GM19397 (cell line): ENCODE measurements around the gene CACNA1H.

Experiments used
- ATAC-seq: cut with Tn5 transposase; IDR thresholded peaks from one replicate; pipeline ENCODE4 v1.9.1; 2021; ENCODE audit warnings: mild to moderate bottlenecking, moderate library complexity; ENCODE audit not compliant: unreplicated experiment

CACNA1H gene

GRCh38 chr16:1152651-1153259 lies at the start of gene CACNA1H:
TSS of gene CACNA1H (plus strand) at chr16:1153106. CDS start at chr16:1153738, 632 bp downstream.
- no peak for ATAC-seq

GRCh38 chr16:1103636-1103980 lies 49.3 kb upstream of the CACNA1H start:
- ATAC-seq: no peak

- no peak for ATAC-seq
These were observed 46.9 kb upstream of the CACNA1H start for GRCh38 chr16:1105888-1106620.

- ATAC-seq: no peak
These were observed 46.2 kb upstream of the CACNA1H start for GRCh38 chr16:1106659-1107058.

- ATAC-seq: no peak
These were observed 45.8 kb upstream of the CACNA1H start for GRCh38 chr16:1107141-1107540.

GRCh38 chr16:1107731-1108130 lies 45.2 kb upstream of the CACNA1H start:
- ATAC-seq: no peak

- no peak for ATAC-seq
These were observed 44.3 kb upstream of the CACNA1H start for GRCh38 chr16:1108299-1109252.

GRCh38 chr16:1109648-1110047 lies 43.3 kb upstream of the CACNA1H start:
- no peak for ATAC-seq

GRCh38 chr16:1112506-1113184 lies 40.3 kb upstream of the CACNA1H start:
- no peak for ATAC-seq

GRCh38 chr16:1113489-1113888 lies 39.4 kb upstream of the CACNA1H start:
- ATAC-seq: no peak

GRCh38 chr16:1113889-1114526 lies 38.9 kb upstream of the CACNA1H start:
- ATAC-seq: no peak

GRCh38 chr16:1116693-1117077 lies 36.2 kb upstream of the CACNA1H start:
- no peak for ATAC-seq

- ATAC-seq: no peak
These were observed 35.6 kb upstream of the CACNA1H start for GRCh38 chr16:1117176-1117900.

GRCh38 chr16:1117926-1118325 lies 35.0 kb upstream of the CACNA1H start:
- ATAC-seq: no peak

- ATAC-seq: no peak
These were observed 33.8 kb upstream of the CACNA1H start for GRCh38 chr16:1119129-1119528.

GRCh38 chr16:1119766-1120576 lies 32.9 kb upstream of the CACNA1H start:
- ATAC-seq: no peak

GRCh38 chr16:1120577-1120941 lies 32.3 kb upstream of the CACNA1H start:
- ATAC-seq: no peak

- no peak for ATAC-seq
These were observed 31.9 kb upstream of the CACNA1H start for GRCh38 chr16:1121009-1121408.
